HK-2 (cell line): ENCODE results near the gene MAPK13.

Experiments
- DNase-seq: peaks from one replicate; pipeline ENCODE4 v3.0.0-alpha.2; 2018; ENCODE audit not compliant: unreplicated experiment

Gene MAPK13

GRCh38 chr6:36149476-36149875 lies 19.2 kb downstream of the MAPK13 start:
- DNase-seq: no peak

- no peak for DNase-seq
These were observed 20.0 kb downstream of the MAPK13 start for GRCh38 chr6:36150283-36150682.

- DNase-seq: no peak
These were observed 24.0 kb downstream of the MAPK13 start for GRCh38 chr6:36154286-36154685.

- DNase-seq: no peak
These were observed 25.3 kb downstream of the MAPK13 start for GRCh38 chr6:36155662-36156061.

GRCh38 chr6:36160147-36160760 lies 29.9 kb downstream of the MAPK13 start:
- no peak for DNase-seq

GRCh38 chr6:36169023-36170007 lies 39.0 kb downstream of the MAPK13 start:
- no peak for DNase-seq

- DNase-seq: no peak
These were observed 40.4 kb downstream of the MAPK13 start for GRCh38 chr6:36170704-36171103.

- DNase-seq: no peak
These were observed 41.3 kb downstream of the MAPK13 start for GRCh38 chr6:36171573-36171972.

- peak; percentile 42 for DNase-seq
These were observed 46.9 kb downstream of the MAPK13 start for GRCh38 chr6:36177166-36177565.

- no peak for DNase-seq
These were observed 48.2 kb downstream of the MAPK13 start for GRCh38 chr6:36178544-36178943.

- no peak for DNase-seq
These were observed 49.8 kb downstream of the MAPK13 start for GRCh38 chr6:36180126-36180525.

- DNase-seq: no peak
These were observed 54.0 kb downstream of the MAPK13 start for GRCh38 chr6:36184311-36184710.

GRCh38 chr6:36186199-36186598 lies 55.9 kb downstream of the MAPK13 start:
- no peak for DNase-seq

GRCh38 chr6:36187446-36187845 lies 57.1 kb downstream of the MAPK13 start:
- DNase-seq: no peak
